DOHH2 (cell line): ENCODE results near the gene IFT122.

Experiments
- CTCF ChIP-seq: fragments of 200-600 bp; sonication (generic); IDR thresholded peaks from one replicate; pipeline ENCODE4 v1.5.1; 2014; ENCODE audit warnings: antibody characterized with exemption, mild to moderate bottlenecking, low read depth, low read length; ENCODE audit not compliant: poor library complexity, severe bottlenecking
- EZH2phosphoT487 ChIP-seq: fragments of 200-600 bp; sonication (generic); IDR thresholded peaks from 2 replicates; pipeline ENCODE4 v1.6.1; 2017; ENCODE audit warnings: borderline replicate concordance, mild to moderate bottlenecking, antibody characterized with exemption, low read length, moderate library complexity, mixed read lengths

DNA sequence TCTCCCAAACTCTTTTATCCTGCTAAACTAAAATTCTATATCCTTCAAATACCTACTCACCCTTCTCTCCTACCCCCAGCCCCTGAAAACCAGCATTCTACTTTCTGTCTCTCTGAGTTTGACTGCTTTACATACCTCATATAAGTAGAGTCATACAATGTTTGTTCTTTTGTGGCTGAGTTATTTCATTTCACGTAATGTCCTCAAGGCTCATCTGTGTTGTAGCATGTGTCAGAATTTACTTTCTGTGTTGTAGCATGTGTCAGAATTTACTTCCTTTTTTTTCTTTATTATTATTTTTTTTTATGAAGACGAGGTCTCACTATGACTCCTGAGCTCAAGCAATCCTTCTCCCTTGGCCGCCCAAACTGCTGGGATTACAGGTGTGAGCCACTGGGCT, 20.1 kb downstream of the IFT122 start:
- TF ChIP-seq CTCF: no peak
- no peak for TF ChIP-seq EZH2phosphoT487
